Epithelial cell of prostate (primary cell): ENCODE results near the gene PCP2.

ENCODE experiments used
- DNase-seq: peaks from one replicate; pipeline ENCODE4 v3.0.0-alpha.2; 2011; ENCODE audit warnings: low read depth, low spot score
- H3K27ac ChIP-seq: fragments of 450-650 bp; 2 replicates; pipeline ENCODE4 v1.5.1; 2017; ENCODE audit warnings: mild to moderate bottlenecking

The PCP2 gene

DNA sequence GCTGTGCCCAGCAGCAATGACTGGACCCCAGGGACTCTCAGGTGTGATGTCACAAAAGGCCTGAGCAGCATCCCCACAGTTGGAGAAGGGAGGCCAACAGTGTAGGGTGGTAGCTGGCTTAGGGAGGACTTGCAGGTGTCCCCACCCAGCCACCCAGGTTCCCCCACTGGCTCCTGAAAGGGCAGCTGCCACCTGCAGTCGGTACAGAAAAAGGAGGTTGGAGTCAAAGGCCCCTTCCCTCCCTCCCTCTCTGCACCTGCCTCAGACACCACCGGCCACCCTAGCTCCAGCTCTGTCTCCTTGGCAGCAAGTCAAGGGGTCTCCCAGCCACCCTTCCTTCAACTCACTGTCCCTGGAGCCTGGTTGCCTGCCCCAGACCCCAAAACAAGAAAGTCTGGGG is at the start of gene PCP2:
Gene PCP2, minus strand, starts transcription at position 22 of the 400 bp plus-strand sequence. CDS start 262 bp downstream, outside the sequence.
- no peak for DNase-seq
- no peak within 1 kb of the TSS for H3K27ac ChIP-seq

DNA sequence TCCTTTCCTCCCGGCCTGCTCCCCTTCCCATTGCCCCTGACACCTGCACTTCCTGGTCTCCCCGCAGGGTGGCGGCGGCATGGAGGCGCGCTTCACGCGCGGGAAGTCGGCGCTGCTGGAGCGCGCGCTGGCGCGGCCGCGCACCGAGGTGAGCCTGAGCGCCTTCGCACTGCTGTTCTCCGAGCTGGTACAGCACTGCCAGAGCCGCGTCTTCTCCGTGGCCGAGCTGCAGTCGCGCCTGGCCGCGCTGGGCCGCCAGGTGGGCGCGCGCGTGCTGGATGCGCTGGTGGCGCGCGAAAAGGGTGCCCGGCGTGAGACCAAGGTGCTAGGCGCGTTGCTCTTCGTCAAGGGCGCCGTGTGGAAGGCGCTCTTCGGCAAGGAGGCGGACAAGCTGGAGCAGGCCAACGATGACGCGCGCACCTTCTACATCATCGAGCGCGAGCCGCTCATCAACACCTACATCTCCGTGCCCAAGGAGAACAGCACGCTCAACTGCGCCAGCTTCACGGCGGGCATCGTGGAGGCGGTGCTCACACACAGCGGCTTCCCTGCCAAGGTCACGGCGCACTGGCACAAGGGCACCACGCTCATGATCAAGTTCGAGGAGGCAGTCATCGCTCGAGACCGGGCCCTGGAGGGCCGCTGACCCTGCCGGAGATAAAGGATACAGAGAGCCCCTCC is 48.8 kb upstream of the PCP2 start:
- no peak overlapping the region for H3K27ac ChIP-seq
- DNase-seq, result no peak

DNA sequence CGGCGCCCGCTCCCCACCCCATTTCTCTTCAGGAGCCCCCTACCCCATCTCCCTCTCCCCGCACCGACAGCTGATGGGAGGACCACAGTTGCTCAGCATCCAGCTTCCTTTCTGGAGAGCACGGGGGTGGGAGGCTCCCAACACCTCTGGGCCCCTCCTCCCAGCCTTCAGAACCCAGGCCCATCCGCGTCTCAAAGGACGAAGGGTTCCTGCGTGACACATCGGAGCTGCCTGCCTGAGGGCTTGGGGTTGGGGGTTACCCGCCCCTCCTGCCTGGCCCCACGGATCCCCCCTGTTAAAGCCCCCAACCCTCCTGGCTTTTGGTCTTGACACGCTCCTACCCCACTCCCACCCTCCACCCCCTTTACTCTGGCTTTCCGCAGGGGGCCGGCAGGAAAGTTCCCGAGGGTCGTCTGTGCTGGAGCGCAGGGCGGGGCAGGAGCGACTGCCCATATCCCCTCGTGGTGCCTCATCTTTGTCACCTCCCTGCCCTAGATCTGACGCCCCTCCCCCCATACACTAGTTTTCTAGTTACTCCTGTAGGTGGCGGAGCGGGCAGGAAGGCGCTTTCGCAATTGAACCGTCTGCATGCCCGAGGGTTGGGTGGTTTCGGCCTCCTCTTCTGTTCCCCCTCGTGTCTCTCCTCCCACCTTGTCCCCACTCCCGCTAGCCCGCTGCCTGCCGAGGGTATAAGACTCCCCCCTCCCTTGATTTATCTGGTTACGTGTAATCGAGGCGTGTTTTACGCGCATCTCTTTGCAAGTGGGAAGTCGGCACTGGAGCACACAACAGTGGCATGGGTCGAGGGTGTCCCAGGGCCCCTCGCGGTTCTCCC is 48.0 kb upstream of the PCP2 start:
- DNase-seq, result peak; percentile 26
- H3K27ac ChIP-seq, result peak overlapping the region; percentile 44

GRCh38 chr19:7680606-7681339 is 47.3 kb upstream of the PCP2 start, which contains the start of gene TRAPPC5:
TSS of gene TRAPPC5 (plus strand) at chr19:7680833. CDS start at chr19:7682254, 1,421 bp downstream.
- peak within 1 kb of the TSS; percentile 44 for H3K27ac ChIP-seq
- no peak for DNase-seq

DNA sequence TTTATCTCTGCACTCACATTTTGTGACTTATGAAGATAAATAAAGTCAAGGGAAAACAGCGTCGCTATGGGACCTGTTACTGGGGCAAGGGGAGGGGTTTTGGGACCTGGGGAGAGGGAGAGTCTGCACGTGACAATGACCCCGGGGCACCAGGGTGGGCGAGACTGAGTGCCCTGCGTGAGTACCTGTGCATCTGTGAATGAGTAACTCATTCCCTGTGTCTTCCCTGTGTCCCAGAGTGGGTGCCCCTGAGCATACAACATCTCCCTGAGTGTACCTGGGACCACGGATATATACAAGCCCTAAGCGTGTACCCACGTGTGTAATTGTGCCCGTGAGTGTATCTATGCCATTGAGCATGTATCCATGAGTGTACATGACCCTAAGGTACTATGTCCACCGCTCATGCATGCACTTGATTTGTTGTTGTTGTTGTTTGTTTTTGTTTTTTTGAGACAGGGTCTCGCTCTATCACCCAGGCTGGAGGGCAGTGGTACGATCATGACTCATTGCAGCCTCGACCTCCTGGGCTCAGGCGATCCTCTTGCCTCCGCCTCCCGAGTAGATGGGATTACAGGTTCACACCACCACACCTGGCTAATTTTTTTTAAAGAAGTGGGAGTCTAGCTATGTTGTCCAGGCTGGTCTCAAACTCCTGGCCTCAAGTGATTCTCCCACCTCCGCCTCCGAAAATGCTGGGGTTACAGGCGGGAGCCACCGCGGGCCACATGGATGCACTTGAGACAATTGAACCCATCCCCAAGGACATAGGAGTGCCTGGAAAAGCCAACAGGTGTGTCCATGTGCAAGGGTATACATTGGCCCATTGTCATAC is 46.5 kb upstream of the PCP2 start:
- no peak overlapping the region for H3K27ac ChIP-seq
- DNase-seq, result no peak

- no peak overlapping the region for H3K27ac ChIP-seq
- DNase-seq, result no peak
Measured at GRCh38 chr19:7678971-7679751, 45.6 kb upstream of the PCP2 start.

DNA sequence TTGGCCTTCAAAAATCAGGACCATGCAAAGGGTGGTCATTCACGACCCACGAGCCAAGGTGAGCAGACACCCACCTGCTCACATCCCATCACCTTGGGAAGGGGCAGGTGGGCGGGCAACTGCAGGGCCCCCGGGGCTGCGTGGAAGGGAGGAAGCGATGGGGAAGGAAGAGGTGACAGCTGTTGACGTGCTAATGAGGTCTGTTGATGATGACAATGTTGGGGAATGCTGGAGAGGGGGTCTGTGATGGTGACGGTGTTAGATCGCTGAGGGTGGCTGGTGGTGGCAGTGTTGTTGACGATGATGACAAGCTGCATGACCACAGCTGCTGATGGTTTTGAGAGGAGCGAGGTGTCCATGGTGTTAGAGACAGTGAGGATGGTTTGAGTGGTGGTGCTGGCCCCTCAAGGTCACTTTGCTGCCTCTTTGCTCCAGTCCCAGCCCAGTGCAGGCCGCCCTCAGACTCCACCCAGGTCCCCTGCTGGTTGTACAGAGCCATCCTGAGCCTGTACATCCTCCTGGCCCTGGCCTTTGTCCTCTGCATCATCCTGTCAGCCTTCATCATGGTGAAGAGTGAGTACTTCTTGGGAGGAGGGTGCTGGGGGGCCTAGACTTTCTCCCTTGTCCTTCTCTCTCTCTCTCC is 44.3 kb upstream of the PCP2 start:
- no peak overlapping the region for H3K27ac ChIP-seq
- no peak for DNase-seq

DNA sequence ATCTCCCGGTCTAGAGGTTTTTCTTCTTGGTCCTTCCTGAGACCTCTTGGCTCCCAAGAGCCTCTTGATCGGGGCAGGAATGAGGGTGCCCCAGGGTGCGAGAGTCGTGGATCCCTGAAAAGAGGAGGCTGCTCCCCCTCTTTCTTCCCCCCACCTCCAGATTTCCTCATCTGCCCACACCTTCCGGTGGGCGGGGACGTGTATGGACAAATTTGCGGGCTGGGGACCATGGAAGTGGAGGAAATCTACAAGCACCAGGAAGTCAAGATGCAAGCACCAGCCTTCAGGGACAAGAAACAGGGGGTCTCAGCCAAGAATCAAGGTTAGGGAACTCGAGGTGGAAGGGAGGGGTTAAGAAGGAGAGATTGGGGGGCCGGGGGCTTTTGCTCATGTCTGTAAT is 43.3 kb upstream of the PCP2 start, which contains the start of gene MCEMP1:
Gene MCEMP1, plus strand, starts transcription at position 237 of the 400 bp plus-strand sequence. Its CDS starts 31 bp downstream, at position 268.
- DNase-seq, result no peak
- H3K27ac ChIP-seq, result no peak within 1 kb of the TSS

DNA sequence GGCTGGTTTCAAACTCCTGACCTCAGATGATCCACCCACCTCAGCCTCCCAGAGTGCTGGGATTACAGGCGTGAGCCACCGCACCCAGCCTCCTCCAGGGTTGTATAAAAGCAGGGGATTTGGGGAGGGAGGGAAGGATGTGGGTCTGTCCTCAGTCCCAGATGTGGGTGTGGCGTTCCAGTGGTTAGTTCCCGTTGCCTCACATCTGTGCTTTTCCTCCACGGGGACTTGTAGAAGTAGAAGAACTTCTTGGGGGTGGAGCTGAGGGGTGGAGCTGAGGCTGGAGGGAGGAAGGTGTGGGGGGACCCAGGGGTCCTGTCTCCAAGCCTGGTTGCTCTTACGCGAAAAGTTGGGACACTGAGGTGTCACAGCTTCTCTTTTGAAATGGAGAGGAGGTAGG is 42.9 kb upstream of the PCP2 start:
- no peak overlapping the region for H3K27ac ChIP-seq
- no peak for DNase-seq

- no peak for DNase-seq
- no peak overlapping the region for H3K27ac ChIP-seq
Measured at GRCh38 chr19:7674010-7675005, 40.8 kb upstream of the PCP2 start.

DNA sequence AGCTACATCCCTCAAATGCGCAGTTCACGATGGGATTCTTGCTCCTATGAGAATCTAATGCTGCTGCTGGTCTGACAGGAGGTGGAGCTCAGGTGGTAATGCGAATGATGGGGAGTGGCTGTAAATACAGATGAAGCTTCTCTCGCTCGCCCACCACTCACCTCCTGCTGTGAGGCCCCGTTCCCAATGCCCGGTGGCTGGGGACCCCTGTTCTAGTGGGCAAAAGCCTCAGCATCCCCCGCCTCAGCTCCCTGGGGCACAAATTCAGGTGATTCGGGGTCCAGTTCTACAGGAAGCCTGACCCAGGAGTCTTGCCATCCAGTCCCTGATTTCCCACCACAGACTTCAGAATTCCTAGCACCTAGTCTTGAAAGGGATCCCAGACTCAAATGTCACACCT is 39.0 kb upstream of the PCP2 start:
- no peak for DNase-seq
- no peak overlapping the region for H3K27ac ChIP-seq

DNA sequence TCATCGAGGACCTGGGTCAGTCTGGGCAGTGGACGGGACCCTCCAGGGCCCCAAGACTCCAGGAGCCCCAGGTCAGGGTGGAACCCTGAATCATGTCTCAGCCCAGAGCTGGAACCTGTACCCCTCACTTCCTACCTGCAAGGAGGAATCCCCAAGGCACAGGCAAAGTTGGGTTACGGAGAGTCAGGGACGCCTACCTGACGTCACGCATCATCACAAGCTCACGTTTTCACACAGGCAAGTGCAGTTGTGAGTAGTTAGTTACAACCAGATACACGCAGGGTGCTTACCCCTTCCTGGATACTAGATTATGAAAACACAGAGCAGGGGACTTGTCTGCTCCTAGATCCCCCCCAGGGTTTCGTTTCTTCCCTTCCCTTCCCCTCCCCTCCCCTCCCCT is 37.3 kb upstream of the PCP2 start:
- no peak for DNase-seq
- H3K27ac ChIP-seq, result no peak overlapping the region

DNA sequence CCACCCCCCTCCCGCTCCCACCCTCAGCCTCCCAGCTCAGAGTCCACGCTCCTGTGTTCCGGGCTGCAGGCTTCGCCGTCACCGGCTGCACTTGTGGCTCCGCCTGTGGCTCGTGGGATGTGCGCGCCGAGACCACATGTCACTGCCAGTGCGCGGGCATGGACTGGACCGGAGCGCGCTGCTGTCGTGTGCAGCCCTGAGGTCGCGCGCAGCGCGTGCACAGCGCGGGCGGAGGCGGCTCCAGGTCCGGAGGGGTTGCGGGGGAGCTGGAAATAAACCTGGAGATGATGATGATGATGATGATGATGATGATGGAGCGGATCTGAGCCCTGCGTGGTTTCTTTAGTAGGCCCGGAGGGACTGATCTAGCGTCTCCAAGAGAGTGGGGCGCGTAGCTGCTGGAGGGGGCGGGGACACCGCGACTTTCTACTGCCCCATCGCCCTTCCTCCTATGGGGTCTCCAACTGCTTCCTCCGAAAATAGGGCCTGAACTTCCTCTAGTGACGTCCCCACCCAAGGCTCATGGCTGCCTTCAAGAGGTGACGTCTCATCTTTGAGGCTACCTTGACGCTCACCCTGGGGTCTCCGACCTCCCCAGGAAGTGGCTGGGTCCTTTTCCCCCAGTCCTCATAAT is 36.7 kb upstream of the PCP2 start:
- no peak for DNase-seq
- H3K27ac ChIP-seq, result no peak overlapping the region

- H3K27ac ChIP-seq, result no peak overlapping the region
- DNase-seq, result no peak
Measured at GRCh38 chr19:7669641-7670040, 36.1 kb upstream of the PCP2 start.

- no peak for DNase-seq
- H3K27ac ChIP-seq, result no peak within 1 kb of the TSS
Measured at GRCh38 chr19:7668842-7669241, 35.3 kb upstream of the PCP2 start, which contains the start of gene RETN. TSS of gene RETN (plus strand) at chr19:7669049. CDS start at chr19:7669327, 278 bp downstream.

GRCh38 chr19:7665076-7665475 is 31.6 kb upstream of the PCP2 start:
- no peak for DNase-seq
- H3K27ac ChIP-seq, result no peak overlapping the region

- H3K27ac ChIP-seq, result no peak overlapping the region
- no peak for DNase-seq
Measured at GRCh38 chr19:7663706-7664105, 30.2 kb upstream of the PCP2 start.
